ENCODE measurements around the gene OR1F1.

DNA sequence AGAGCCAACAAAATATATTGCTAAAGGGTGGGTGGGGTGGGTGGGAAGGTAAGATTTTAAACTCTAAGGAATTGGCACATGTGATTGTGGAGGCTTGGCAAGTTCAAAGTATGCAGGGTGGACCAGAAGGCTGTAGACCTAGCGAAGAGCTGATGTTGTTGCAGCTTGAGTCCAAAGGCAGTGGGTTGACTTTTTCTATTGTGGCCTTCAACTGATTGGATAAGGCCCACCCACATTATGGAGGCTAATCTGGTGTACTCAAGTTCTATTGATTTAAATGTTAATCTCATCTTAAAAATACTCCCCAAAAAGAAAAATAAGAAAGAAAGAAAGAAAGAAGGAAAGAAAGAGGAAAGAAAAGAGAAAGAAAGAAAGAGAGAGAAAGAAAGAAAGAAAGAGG lies 24.6 kb downstream of the OR1F1 start:
- TF ChIP-seq EZH2 (IDR thresholded peaks at IDR 0.05; ENCODE audit: insufficient read depth, poor library complexity, severe bottlenecking) (no peak), EZH2phosphoT487 (IDR thresholded peaks at IDR 0.05; ENCODE audit: insufficient read depth, low read depth) (no peak)

All from GM23248 (cell line).